GM12892 (cell line): ENCODE results near the gene CARF.

Experiments used
- POLR2A ChIP-seq: IDR thresholded peaks from 2 replicates; pipeline ENCODE4 v1.6.1; 2011; ENCODE audit warnings: low read depth, low read length, control low read depth
- POLR2AphosphoS5 ChIP-seq: IDR thresholded peaks from 2 replicates; pipeline ENCODE4 v1.6.1; 2011; ENCODE audit warnings: low read depth, low read length, control low read depth

DNA sequence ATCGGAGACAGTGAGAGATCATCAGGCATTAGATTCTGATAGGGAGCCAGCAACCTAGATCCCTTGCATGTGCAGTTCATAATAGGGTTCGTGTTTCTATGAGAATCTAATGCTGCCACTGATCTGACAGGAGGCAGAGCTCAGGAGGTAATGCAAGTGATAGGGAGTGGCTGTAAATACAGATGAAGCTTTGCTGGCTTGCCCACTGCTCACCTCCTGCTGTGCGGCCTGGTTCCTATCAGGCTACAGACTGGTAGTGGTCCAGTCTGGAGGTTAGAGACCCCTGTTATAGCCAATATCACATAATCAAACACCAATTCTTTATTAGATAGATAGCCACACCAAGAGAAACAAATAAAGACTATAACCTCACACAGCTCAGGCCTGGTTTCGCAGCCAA is 51.6 kb downstream of the CARF start:
- TF ChIP-seq POLR2A = no peak
- no peak for TF ChIP-seq POLR2AphosphoS5
